Measurements from ENCODE around the gene NDUFAF7. TPM values are rescaled to one million over a fixed set of nuclear protein-coding genes. Genes with fewer than 3 reads are reported as not detected.

NDUFAF7 gene
- total and polyA plus RNA-seq, 9 of the 15 experiments (the other 6 are each of a cell fraction or from before 2014, with no cell fraction given) = 14.9 to 41.6 (median 23.9) TPM

GRCh38 chr2:37211939-37212338, 19.5 kb upstream of the NDUFAF7 start:
- in situ Hi-C loops (cut with MboI) (no loop called here), intact Hi-C loops (cut with micrococcal nuclease) (no loop called here)
- Histone ChIP-seq H3K9me1 (ENCODE audit: control insufficient read depth, insufficient read depth, low read length) (no peaks in the 10 kb centered on the region), H3K9ac (ENCODE audit: insufficient read depth in 1 of 2, low read depth in 2 of 2, low read length in 2 of 2) (no peak overlapping the region), H3K9me3 (replicated peaks; ENCODE audit: control insufficient read depth, insufficient read depth, low read depth, low read length) (peaks cover 14% of the 10 kb centered on the region), H3K4me3 (no peak overlapping the region), H3K27me3 (ENCODE audit: control insufficient read depth in 2 of 2, insufficient read depth in 2 of 2, low read length in 2 of 2) (no peaks in the 10 kb centered on the region), H4K20me1 (replicated peaks; ENCODE audit: control insufficient read depth, insufficient read depth, low read length) (no peaks in the 10 kb centered on the region), H2AFZ (ENCODE audit: low read depth, low read length) (no peak overlapping the region), H3K79me2 (ENCODE audit: control insufficient read depth, insufficient read depth, low read length) (peaks cover 34% of the 10 kb centered on the region), H3K4me2 (ENCODE audit: insufficient read depth, low read length) (no peak overlapping the region), H3K36me3 (ENCODE audit: control insufficient read depth, insufficient read depth, low read length) (peaks cover 99% of the 10 kb centered on the region), H3K27ac (ENCODE audit: extremely low read depth, low read depth, low read length) (no peak overlapping the region), H3K4me1 (replicated peaks in 1 of 2; ENCODE audit: control insufficient read depth in 2 of 2, insufficient read depth in 2 of 2, low read length in 2 of 2) (no peaks in the 10 kb centered on the region)
- DNase-seq (ENCODE audit: extremely low read depth in 1 of 4, low spot score in 3 of 4) (no peak), FAIRE-seq (no peak), ATAC-seq (no peak)
- no peak for TF ChIP-seq ILF3 (IDR thresholded peaks at IDR 0.05; ENCODE audit: borderline replicate concordance)
- TF ChIP-seq ZNF212 (CRISPR knock-in tag; IDR thresholded peaks at IDR 0.05) = no peak
- no peak for TF ChIP-seq TCF3 (CRISPR knock-in tag; IDR thresholded peaks at IDR 0.05)
- TF ChIP-seq MAFF (IDR thresholded peaks at IDR 0.05; ENCODE audit: low read length) = no peak
- no peak for TF ChIP-seq RBM14 (IDR thresholded peaks at IDR 0.05; ENCODE audit: borderline replicate concordance, insufficient read depth, low read depth, low read length)
- TF ChIP-seq ZBTB40 (IDR thresholded peaks at IDR 0.05) = no peak
- no peak for TF ChIP-seq ZBTB40 (CRISPR knock-in tag; IDR thresholded peaks at IDR 0.05)
- TF ChIP-seq MCM7 (IDR thresholded peaks at IDR 0.05) = no peak
- TF ChIP-seq NCOA1 (IDR thresholded peaks at IDR 0.05; ENCODE audit: low read depth) = no peak
- no peak for TF ChIP-seq HEY1 (CRISPR knock-in tag; IDR thresholded peaks at IDR 0.05; ENCODE audit: borderline replicate concordance)
- no peak for TF ChIP-seq HNRNPL (IDR thresholded peaks at IDR 0.05; ENCODE audit: low read depth, low read length)
- no peak for TF ChIP-seq CBFA2T3 (IDR thresholded peaks at IDR 0.05)
- no peak for TF ChIP-seq BRCA1 (IDR thresholded peaks at IDR 0.05)
- no peak for TF ChIP-seq BRCA1 (CRISPR knock-in tag; IDR thresholded peaks at IDR 0.05)
- TF ChIP-seq POLR3A (IDR thresholded peaks at IDR 0.05; ENCODE audit: borderline replicate concordance, extremely low read depth, insufficient read depth, insufficient read length) = no peak
- ChIA-PET POLR2A (interaction anchor here (0.7 to 1.2 kb wide), 2 partner anchors 13 to 15 kb away, joined by 3 read pairs; partner anchors contain the start of gene CEBPZOS), CTCF (ENCODE audit: low intra/inter-chr PET ratio) (no interaction called here)
- 78% methylated on average over 3 of the region's 3 CpGs for WGBS (ENCODE audit: insufficient coverage, low coverage, missing lambda C conversion rate)
- BruUV-seq (replicated peaks) = no TSS peak

All from K562 (cell line).